ENCODE measurements around the gene AKNA. TPM values are rescaled to one million over a fixed set of nuclear protein-coding genes. Genes with fewer than 3 reads are reported as not detected.

AKNA gene
- total and polyA plus RNA-seq, 2 donors (not counting 1 experiment from before 2014, with no cell fraction given), result 178 to 407 TPM

GRCh38 chr9:114300153-114300845, 87.5 kb downstream of the AKNA start:
- Histone ChIP-seq H3K4me1 (ENCODE audit: control insufficient read depth in 2 of 2, insufficient read depth in 2 of 2, low read length in 2 of 2) (no peaks in the 10 kb centered on the region), H3K27ac (ENCODE audit: low read length in 2 of 2) (no peak overlapping the region), H3K4me2 (replicated peaks; ENCODE audit: low read depth, low read length, poor library complexity, severe bottlenecking) (no peak overlapping the region), H3K9me3 (ENCODE audit: control extremely low read depth in 1 of 3, control insufficient read depth in 2 of 3, insufficient read depth in 1 of 3, low read length in 2 of 3) (peaks cover 5 to 8% (median 5%) of the 10 kb centered on the region in 3 donors), H3K9ac (ENCODE audit: low read length) (no peak overlapping the region), H2AFZ (ENCODE audit: insufficient read depth, low read depth, low read length, poor library complexity, severe bottlenecking) (no peak overlapping the region), H3K36me3 (replicated peaks in 1 of 2; ENCODE audit: control extremely low read depth in 1 of 2, control insufficient read depth in 1 of 2, extremely low read depth in 1 of 2, insufficient read depth in 2 of 2, low read length in 1 of 2) (no peaks in the 10 kb centered on the region), H3K4me3 (ENCODE audit: control extremely low read depth in 1 of 5, extremely low read depth in 1 of 5, insufficient read depth in 1 of 5, low read depth in 2 of 5, low read length in 4 of 5) (no peak overlapping the region), H4K20me1 (ENCODE audit: control insufficient read depth, insufficient read depth, low read length, poor library complexity, severe bottlenecking) (no peaks in the 10 kb centered on the region), H3K79me2 (ENCODE audit: control insufficient read depth, insufficient read depth, low read length) (no peaks in the 10 kb centered on the region), H3K27me3 (replicated peaks in 1 of 4; ENCODE audit: control extremely low read depth in 1 of 4, control insufficient read depth in 3 of 4, insufficient read depth in 4 of 4, low read length in 3 of 4) (peaks cover 0 to 4% (median 1%) of the 10 kb centered on the region in 4 experiments)
- Mint-ChIP-seq H3K27me3 (peaks cover 4% of the 10 kb centered on the region), H3K4me1 (no peaks in the 10 kb centered on the region), H3K4me3 (no peak overlapping the region), H3K27ac (no peak overlapping the region), H3K9me3 (ENCODE audit: insufficient read depth) (no peaks in the 10 kb centered on the region)
- ATAC-seq (ENCODE audit: low read depth), result no peak
- intact Hi-C loops (cut with micrococcal nuclease), result no loop called here
- CTCF ChIA-PET, result interaction anchor here (1.2 kb wide), 1 partner anchor 9 kb away, joined by 7 read pairs; no protein-coding TSS in a partner anchor
- no peak for DNase-seq
- 95% methylated on average over 4 of the region's 4 CpGs for WGBS (ENCODE audit: insufficient coverage)
- POLR2A ChIA-PET, result no interaction called here
- TF ChIP-seq EZH2 (IDR thresholded peaks at IDR 0.05; ENCODE audit: borderline replicate concordance, insufficient read depth, low read depth, low read length, poor library complexity, severe bottlenecking), result no peak

DNA sequence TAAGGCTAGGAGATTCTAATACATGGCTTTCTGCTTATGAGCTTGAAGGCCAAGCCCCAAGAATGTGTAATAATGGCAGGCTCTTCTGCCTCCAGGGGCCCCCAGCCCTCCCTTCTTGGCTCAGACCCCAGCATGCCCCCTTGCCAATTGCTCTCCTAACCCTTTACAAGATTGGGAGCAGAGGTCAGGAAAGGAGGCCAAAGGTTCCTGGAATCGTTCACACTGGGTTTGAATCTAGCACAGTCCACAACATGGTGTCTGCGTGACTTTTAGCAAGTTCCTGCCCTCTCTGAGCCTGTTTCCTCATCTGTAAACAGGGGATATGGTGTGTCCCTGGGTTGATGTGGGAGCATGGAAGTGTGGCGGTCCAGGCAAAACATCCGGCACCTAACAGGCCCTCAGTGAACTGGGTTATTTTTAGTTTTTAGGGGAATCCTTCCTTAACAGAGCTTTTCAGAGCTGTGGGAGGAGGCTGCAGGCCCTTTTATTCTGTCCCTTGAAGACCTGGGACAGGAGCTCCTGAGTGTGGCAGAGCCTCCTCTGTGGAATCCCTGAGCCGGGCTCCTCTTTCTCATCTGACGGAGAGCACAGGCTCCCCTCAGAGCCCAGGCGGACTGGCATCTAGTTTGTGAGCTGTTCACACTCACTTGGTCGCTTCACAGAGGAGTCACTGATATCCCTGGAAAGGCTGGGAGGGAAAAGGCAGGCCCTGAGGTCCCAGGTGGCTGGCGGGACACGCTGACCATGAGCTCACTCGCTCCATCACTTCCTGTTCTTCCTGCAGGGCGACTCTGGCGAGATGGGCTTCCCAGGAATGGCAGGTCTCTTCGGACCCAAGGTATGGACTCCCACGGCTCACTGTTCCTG, 88.3 kb downstream of the AKNA start:
- H3K27me3 ChIP-seq (replicated peaks in 1 of 4; ENCODE audit: control extremely low read depth in 1 of 4, control insufficient read depth in 3 of 4, insufficient read depth in 4 of 4, low read length in 3 of 4), result peaks cover 0 to 2% (median 0%) of the 10 kb centered on the region in 4 experiments
- no peaks in the 10 kb centered on the region for H3K79me2 ChIP-seq (ENCODE audit: control insufficient read depth, insufficient read depth, low read length)
- no peak overlapping the region for H3K27ac ChIP-seq (ENCODE audit: low read length in 2 of 2)
- Mint-ChIP-seq H3K4me3 (no peak overlapping the region), H3K27me3 (peaks cover 4% of the 10 kb centered on the region), H3K27ac (no peak overlapping the region), H3K9me3 (ENCODE audit: insufficient read depth) (peaks cover 6% of the 10 kb centered on the region), H3K4me1 (no peaks in the 10 kb centered on the region)
- ChIA-PET CTCF (interaction anchor here (1.2 to 1.7 kb wide), 2 partner anchors 9 to 192 kb away, joined by 4 to 7 read pairs; no protein-coding TSS in a partner anchor), POLR2A (no interaction called here)
- ATAC-seq (ENCODE audit: low read depth), result no peak
- intact Hi-C loops (cut with micrococcal nuclease), result no loop called here
- H4K20me1 ChIP-seq (ENCODE audit: control insufficient read depth, insufficient read depth, low read length, poor library complexity, severe bottlenecking), result no peaks in the 10 kb centered on the region
- TF ChIP-seq EZH2 (IDR thresholded peaks at IDR 0.05; ENCODE audit: borderline replicate concordance, insufficient read depth, low read depth, low read length, poor library complexity, severe bottlenecking), result no peak
- TF ChIP-seq CTCF (IDR thresholded peaks at IDR 0.05), result no peak
- no peaks in the 10 kb centered on the region for H3K4me1 ChIP-seq (ENCODE audit: control insufficient read depth in 2 of 2, insufficient read depth in 2 of 2, low read length in 2 of 2)
- peaks cover 5 to 16% (median 5%) of the 10 kb centered on the region in 3 donors for H3K9me3 ChIP-seq (ENCODE audit: control extremely low read depth in 1 of 3, control insufficient read depth in 2 of 3, insufficient read depth in 1 of 3, low read length in 2 of 3)
- WGBS (ENCODE audit: insufficient coverage), result 94% methylated on average over 14 of the region's 15 CpGs
- H3K36me3 ChIP-seq (replicated peaks in 1 of 2; ENCODE audit: control extremely low read depth in 1 of 2, control insufficient read depth in 1 of 2, extremely low read depth in 1 of 2, insufficient read depth in 2 of 2, low read length in 1 of 2), result no peaks in the 10 kb centered on the region
- no peak overlapping the region for H3K4me2 ChIP-seq (replicated peaks; ENCODE audit: low read depth, low read length, poor library complexity, severe bottlenecking)
- no peak overlapping the region for H3K9ac ChIP-seq (ENCODE audit: low read length)
- no peak overlapping the region for H2AFZ ChIP-seq (ENCODE audit: insufficient read depth, low read depth, low read length, poor library complexity, severe bottlenecking)
- no peak for DNase-seq
- no peak overlapping the region for H3K4me3 ChIP-seq (ENCODE audit: control extremely low read depth in 1 of 5, extremely low read depth in 1 of 5, insufficient read depth in 1 of 5, low read depth in 2 of 5, low read length in 4 of 5)
